ENCODE results near the gene SLC19A2. TPM values are rescaled to one million over a fixed set of nuclear protein-coding genes. Genes with fewer than 3 reads are reported as not detected.

Gene SLC19A2
- total RNA-seq, 4 donors from 2014 or later, result 19.0 to 38.8 (median 20.6) TPM

- WGBS, result 100% methylated on average over 1 of the region's 1 CpG
- Histone ChIP-seq H3K4me1 (peaks cover 0 to 11% (median 2%) of the 10 kb centered on the region in 4 donors), H3K4me3 (no peak overlapping the region), H3K9me3 (no peaks in the 10 kb centered on the region), H3K27ac (replicated peaks in 1 of 4) (no peak overlapping the region), H3K36me3 (peaks cover 0 to 24% (median 16%) of the 10 kb centered on the region in 4 donors), H3K27me3 (no peaks in the 10 kb centered on the region)
- TF ChIP-seq CTCF (IDR thresholded peaks at IDR 0.05), result no peak
- no peak for TF ChIP-seq POLR2AphosphoS5 (IDR thresholded peaks at IDR 0.05)
- no peak for TF ChIP-seq POLR2A (IDR thresholded peaks at IDR 0.05; ENCODE audit: low read depth)
- no peak for TF ChIP-seq EP300 (IDR thresholded peaks at IDR 0.05)
- no peak for DNase-seq (ENCODE audit: extremely low spot score)
- intact Hi-C loops (cut with DNase I), result no loop called here
Measured at GRCh38 chr1:169474302-169474995, 11.3 kb downstream of the SLC19A2 start.

DNA sequence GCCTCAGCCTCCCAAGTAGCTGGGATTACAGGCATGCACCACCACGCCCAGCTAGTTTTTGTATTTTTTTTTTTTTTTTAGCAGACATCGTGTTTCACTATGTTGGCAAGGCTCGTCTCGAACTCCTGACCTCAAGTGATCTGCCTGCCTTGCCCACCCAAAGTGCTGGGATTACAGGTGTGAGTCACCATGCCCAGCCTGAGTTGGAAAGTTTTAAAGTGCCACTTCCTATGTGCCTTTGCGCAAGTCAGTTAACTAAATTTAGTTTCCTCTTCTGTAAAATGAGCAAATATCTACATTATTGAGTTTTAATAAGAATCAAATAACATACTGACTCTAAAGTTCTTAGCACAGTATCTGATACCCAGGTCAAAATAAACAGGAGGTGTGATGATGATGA, 12.4 kb downstream of the SLC19A2 start:
- 86% methylated on average over 5 of the region's 5 CpGs for WGBS

DNA sequence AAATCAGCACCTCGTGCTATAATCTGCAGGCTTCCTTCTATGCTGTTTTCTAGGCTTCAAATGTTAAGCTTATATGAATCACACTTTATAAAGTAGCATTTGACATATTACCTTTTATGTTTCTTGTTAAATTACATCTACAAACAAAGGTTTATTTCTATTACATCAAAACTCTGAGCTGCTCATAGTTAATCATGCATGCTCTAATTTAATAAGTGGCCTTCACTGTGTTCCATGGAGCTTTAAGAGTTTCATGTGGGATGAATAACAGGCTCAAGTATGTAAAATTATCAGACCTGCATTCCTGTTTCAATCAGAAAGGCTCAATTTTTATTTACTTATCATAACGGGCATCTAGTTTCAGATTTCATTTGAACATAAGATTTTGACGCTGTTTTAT, 13.0 kb downstream of the SLC19A2 start:
- Histone ChIP-seq H3K9me3 (no peaks in the 10 kb centered on the region), H3K36me3 (peaks cover under 1 to 40% (median 21%) of the 10 kb centered on the region in 4 donors), H3K4me3 (no peak overlapping the region), H3K27ac (replicated peaks in 1 of 4) (no peak overlapping the region), H3K27me3 (no peaks in the 10 kb centered on the region), H3K4me1 (peaks cover 0 to 11% (median 0%) of the 10 kb centered on the region in 4 donors)
- WGBS, result 92% methylated on average over 3 of the region's 3 CpGs
- TF ChIP-seq POLR2AphosphoS5 (IDR thresholded peaks at IDR 0.05) (no peak), EP300 (IDR thresholded peaks at IDR 0.05) (no peak), POLR2A (IDR thresholded peaks at IDR 0.05; ENCODE audit: low read depth) (no peak), CTCF (IDR thresholded peaks at IDR 0.05) (no peak)
- DNase-seq (ENCODE audit: extremely low spot score), result no peak
- intact Hi-C loops (cut with DNase I), result no loop called here

More for the DNA sequence above, 12.4 kb downstream of the SLC19A2 start:
- TF ChIP-seq EP300 (IDR thresholded peaks at IDR 0.05) (no peak), CTCF (IDR thresholded peaks at IDR 0.05) (no peak), POLR2A (IDR thresholded peaks at IDR 0.05; ENCODE audit: low read depth) (no peak), POLR2AphosphoS5 (IDR thresholded peaks at IDR 0.05) (no peak)
- Histone ChIP-seq H3K27me3 (no peaks in the 10 kb centered on the region), H3K27ac (replicated peaks in 1 of 4) (no peak overlapping the region), H3K4me1 (peaks cover 0 to 11% (median 0%) of the 10 kb centered on the region in 4 donors), H3K9me3 (no peaks in the 10 kb centered on the region), H3K4me3 (no peak overlapping the region), H3K36me3 (peaks cover 0 to 34% (median 18%) of the 10 kb centered on the region in 4 donors)
- no peak for DNase-seq (ENCODE audit: extremely low spot score)
- intact Hi-C loops (cut with DNase I), result no loop called here

DNA sequence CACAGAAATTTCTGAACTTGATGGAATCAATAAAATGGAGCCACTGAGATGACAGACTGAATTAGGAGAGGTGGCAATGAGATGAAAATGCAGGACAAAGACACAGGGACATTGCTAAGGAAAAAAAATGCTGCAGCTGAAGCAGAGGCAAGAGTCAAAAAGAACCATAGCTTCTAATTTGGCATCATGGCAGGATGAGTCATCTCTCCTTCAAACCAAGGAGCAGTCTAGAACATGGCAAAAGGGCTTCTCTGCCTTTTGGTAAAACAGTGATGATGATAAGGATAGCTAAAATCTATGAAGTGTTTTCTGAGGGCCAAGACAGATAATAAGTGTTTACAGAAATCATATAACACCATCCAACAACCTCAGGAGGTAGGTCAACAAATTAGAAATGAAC, 16.8 kb downstream of the SLC19A2 start:
- peaks cover 0 to 11% (median 0%) of the 10 kb centered on the region in 4 donors for H3K4me1 ChIP-seq
- no peaks in the 10 kb centered on the region for H3K9me3 ChIP-seq
- H3K27me3 ChIP-seq, result no peaks in the 10 kb centered on the region
- TF ChIP-seq POLR2A (IDR thresholded peaks at IDR 0.05; ENCODE audit: low read depth) (no peak), EP300 (IDR thresholded peaks at IDR 0.05) (no peak), POLR2AphosphoS5 (IDR thresholded peaks at IDR 0.05) (no peak), CTCF (IDR thresholded peaks at IDR 0.05) (no peak)
- H3K27ac ChIP-seq (replicated peaks in 1 of 4), result no peak overlapping the region
- peaks cover 0 to 50% (median 18%) of the 10 kb centered on the region in 4 donors for H3K36me3 ChIP-seq
- H3K4me3 ChIP-seq, result no peak overlapping the region
- DNase-seq (ENCODE audit: extremely low spot score), result no peak
- intact Hi-C loops (cut with DNase I), result loop anchor here (2.0 kb wide), 1 partner anchor 78 kb away; no protein-coding TSS in a partner anchor
